HFF-Myc (cell line): ENCODE measurements around the gene PHF12.

ENCODE experiments used
- DNase-seq: peaks from one replicate; pipeline ENCODE4 v3.0.0-alpha.2; 2011; ENCODE audit warnings: low read depth; ENCODE audit errors: extremely low read depth
- H3K4me3 ChIP-seq: replicated peaks from 2 replicates; pipeline ENCODE4 v1.5.1; 2011; ENCODE audit warnings: low read depth, mild to moderate bottlenecking, control low read depth, low read length
- TF ChIP-seq, protein P1 (sequence below): IDR thresholded peaks from 2 replicates; pipeline ENCODE4 v1.5.1; 2012; ENCODE audit warnings: mild to moderate bottlenecking, low read depth, low read length, control low read depth; ENCODE audit errors: missing control alignments

Gene PHF12

DNA sequence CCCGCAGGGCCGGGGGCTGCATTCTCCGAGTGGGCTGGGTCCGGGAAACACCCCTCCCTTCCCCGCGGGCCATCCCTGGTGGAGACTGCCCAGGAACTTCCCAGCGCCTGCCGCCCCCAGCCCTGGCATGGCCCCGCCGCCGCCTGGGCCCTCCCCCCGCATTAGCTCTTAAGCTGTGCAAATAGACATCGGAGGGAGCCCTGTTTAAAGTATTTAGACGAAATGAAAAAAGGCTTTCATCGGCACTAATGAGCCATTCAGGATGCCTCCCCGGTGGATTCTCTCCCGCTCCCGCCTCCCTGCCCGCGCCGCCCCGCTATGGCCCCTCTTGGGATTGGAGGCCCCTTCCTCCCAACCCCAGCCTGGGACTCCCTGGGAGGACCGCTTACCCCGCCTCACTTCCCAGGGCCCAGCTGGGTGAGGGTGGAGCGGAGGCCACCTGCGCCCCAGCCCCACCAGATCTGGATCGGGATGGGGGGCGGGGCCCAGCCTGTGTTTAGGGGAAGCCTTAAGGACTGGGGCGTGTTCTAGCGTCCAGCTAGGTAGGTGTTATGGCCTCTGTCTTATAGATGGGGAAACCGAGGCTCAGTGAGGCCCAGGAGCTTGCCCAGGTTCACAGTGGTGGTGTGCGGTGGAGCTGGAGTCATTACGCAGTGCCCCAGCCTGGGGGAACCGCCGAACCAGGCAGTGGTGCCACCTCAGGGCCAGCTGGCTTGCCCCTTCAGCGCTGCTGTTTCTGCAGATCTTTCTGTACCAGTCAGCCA, 34.8 kb upstream of the PHF12 start:
- H3K4me3 ChIP-seq, result no peak overlapping the region
- DNase-seq, result no peak
- TF ChIP-seq, protein P1, sequence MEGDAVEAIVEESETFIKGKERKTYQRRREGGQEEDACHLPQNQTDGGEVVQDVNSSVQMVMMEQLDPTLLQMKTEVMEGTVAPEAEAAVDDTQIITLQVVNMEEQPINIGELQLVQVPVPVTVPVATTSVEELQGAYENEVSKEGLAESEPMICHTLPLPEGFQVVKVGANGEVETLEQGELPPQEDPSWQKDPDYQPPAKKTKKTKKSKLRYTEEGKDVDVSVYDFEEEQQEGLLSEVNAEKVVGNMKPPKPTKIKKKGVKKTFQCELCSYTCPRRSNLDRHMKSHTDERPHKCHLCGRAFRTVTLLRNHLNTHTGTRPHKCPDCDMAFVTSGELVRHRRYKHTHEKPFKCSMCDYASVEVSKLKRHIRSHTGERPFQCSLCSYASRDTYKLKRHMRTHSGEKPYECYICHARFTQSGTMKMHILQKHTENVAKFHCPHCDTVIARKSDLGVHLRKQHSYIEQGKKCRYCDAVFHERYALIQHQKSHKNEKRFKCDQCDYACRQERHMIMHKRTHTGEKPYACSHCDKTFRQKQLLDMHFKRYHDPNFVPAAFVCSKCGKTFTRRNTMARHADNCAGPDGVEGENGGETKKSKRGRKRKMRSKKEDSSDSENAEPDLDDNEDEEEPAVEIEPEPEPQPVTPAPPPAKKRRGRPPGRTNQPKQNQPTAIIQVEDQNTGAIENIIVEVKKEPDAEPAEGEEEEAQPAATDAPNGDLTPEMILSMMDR, result no peak

DNA sequence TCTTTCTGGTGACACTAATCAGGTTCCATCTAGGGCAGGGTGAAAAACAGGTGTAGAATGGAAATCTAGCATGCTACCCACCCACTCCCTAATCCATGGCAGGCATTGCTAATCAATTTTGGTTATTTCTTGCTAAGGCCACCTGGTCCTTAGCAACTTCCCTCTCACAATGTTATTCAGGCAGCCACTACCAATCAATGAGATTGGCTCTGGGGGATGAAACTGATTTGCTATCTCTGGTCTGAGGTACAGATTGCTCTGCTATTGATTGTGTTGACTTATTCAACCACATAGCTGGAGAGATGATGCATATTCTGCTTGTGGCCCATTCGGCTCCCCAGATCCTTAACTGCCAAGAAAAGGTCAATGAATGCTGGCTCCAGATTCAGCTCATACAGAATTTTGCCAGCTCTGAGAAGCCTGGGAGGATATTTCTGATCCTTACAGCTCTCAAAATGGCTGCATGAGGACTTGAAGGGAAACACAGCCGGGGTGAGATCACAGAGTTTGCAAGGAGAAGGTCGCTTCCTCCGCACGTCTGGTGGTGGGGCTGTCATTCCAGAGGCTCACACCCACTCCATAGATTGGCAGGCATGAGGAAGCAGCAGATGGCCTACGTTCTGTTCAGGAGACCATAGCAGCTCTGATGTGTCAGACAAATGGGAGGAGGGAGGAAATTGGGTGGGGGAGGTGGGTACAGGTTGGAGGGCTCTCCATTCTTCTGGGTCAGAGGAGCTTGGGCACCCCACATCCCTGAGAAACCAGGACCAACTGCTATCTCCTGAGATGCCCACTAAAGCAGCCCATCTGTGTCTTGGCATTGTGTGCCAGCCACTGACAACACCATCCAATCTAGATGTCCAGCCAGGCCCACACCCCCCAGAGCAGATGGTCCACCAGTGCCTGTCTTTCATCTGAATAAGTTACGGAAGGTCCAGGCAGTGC, 32.2 kb upstream of the PHF12 start:
- no peak for DNase-seq
- H3K4me3 ChIP-seq, result no peak overlapping the region
- TF ChIP-seq, protein P1, result no peak

DNA sequence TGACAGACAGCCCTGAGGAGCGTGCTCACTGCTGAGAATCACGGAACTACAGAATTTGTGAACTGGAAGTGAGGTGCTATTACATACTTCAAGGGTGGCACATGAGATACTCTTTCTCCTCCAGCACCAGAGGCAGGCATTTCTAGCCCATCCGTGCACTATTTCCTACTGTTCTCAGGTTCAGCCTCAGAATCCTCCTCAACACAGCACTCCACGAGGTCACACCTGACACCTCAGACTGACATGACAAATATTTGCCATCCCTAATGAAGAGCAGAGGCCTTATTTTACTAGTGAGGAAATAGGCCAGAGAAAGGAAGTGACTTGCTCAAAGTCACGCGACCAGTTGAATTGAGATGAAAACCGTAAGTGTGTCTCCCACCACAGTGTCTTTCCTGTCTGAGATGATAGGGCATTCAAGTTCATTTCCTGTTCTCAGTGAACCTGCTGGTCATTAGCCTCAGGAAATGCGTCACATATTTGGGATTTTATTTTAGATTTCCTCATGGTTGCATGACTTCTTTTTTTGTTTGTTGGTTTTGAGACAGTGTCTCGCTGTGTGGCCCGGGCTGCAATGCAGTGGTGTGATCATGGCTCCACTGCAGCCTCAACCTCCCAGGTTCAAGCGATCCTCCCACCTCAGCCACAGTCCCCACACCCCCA, 30.9 kb upstream of the PHF12 start:
- TF ChIP-seq, protein P1, result no peak
- no peak for DNase-seq
- no peak overlapping the region for H3K4me3 ChIP-seq

DNA sequence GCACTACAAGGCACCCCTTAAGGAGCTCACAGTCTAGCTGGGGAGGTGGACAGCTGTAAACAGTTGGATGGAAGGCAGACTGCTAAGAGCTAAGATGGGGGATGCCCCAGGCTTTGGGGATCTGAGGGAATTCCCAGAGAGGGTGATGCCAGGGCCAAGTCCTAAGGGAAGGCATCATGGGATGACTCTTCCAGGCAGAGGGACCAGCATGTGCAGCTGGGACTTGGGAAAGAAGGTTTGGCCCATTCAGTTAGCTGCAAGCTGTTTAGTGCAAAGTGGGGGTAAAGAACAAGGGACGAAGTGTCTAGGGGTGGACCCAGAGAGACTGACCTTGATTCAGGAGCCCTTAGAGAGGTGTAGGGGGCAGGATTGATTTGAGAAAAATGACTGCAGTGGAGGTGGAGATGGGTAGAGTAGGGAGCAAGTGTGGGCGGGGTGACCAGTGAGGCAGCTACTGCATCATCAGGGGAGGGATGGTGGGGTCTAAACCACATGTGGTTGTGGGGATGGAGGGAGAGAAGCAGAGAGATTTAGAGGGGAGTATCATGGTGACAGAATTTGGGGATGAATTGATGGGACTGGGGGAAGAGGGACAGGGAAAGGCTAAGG, 27.1 kb upstream of the PHF12 start:
- no peak for DNase-seq
- TF ChIP-seq, protein P1, result no peak

DNA sequence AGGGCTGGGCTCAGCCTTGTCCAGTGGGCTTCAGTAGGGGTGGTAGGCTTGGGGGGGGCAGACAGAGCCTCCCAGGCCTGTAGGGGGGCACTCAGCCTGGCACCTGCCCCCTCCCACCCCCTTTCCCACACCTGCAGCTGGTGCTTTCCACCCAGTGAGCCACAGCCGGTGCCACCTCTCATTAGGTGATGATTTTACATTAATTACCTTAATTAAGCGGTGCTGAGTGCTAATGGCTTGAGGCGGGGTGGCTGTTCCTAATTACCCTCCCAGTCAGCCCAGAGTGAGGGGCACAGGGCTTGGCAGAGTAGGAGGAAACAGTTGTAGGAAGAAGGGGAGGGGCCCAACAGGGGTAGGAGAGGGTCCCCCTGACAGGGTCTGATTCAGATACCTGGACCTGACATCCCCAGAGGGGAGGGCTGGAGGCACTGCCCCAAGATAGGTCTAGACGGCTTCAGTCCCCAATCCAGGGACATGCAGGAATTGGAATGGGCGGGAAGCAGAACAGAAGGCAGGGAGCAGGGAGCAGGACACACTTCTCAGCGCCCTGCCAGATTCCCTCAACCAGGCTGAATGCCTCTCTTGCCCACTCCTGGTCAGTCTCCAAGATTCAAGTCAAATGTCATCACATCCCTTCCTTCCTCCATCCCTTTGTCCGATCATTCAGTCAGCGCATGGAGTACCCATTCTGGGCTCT, 26.5 kb upstream of the PHF12 start:
- TF ChIP-seq, protein P1, result no peak
- no peak for DNase-seq

More for the DNA sequence above, 27.1 kb upstream of the PHF12 start:
- no peak overlapping the region for H3K4me3 ChIP-seq

DNA sequence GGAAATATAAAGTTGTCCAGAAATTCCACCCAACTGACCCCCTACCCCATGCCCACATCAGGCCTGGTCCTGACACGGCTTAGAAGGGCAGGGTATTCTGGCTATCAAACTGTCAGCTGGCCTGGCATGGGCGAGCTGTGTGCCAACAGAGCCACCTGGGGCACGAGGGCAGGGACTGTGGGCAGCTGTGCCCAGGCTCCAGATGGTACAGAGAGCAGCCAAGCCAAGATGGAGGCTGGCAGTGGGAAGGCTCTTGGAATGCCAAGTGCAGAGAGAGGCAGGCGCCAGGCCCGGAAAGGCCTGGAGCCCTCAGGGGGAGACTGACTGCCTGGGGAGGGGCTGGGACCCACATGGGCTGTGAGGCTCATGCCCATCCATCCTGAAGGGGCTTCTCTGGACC, 24.3 kb upstream of the PHF12 start:
- TF ChIP-seq, protein P1, result no peak
- no peak overlapping the region for H3K4me3 ChIP-seq

More for the DNA sequence above, 26.5 kb upstream of the PHF12 start:
- no peak overlapping the region for H3K4me3 ChIP-seq

More for the DNA sequence above, 24.3 kb upstream of the PHF12 start:
- DNase-seq, result no peak
